ENCODE results near the gene SOX10.
"Not testable (repeated sequence)": the region's sequence is repeated elsewhere in the genome, so short reads cannot be mapped to it uniquely, and the experiment has no call there.

SOX10 gene

GRCh38 chr22:37985751-37986281 lies 1.5 kb upstream of the SOX10 start:
- no peak for DNase-seq (ENCODE audit: low read depth)

GRCh38 chr22:37985050-37985585 lies 763 bp upstream of the SOX10 start:
- no peak for DNase-seq (ENCODE audit: low read depth)

GRCh38 chr22:37982938-37983859 lies 1.2 kb downstream of the SOX10 start:
- DNase-seq (ENCODE audit: low read depth), result no peak

GRCh38 chr22:37982151-37982785 lies 2.1 kb downstream of the SOX10 start:
- no peak for DNase-seq (ENCODE audit: low read depth)

- no peak for DNase-seq (ENCODE audit: low read depth)
These were observed 2.9 kb downstream of the SOX10 start for GRCh38 chr22:37981282-37982011.

GRCh38 chr22:37979782-37980181 lies 4.6 kb downstream of the SOX10 start:
- no peak for DNase-seq (ENCODE audit: low read depth)

GRCh38 chr22:37976547-37976946 lies 7.8 kb downstream of the SOX10 start:
- no peak for DNase-seq (ENCODE audit: low read depth)

GRCh38 chr22:37976022-37976421 lies 8.3 kb downstream of the SOX10 start:
- DNase-seq (ENCODE audit: low read depth), result not testable (repeated sequence)

GRCh38 chr22:37975153-37975552 lies 9.2 kb downstream of the SOX10 start:
- no peak for DNase-seq (ENCODE audit: low read depth)

GRCh38 chr22:37973271-37974170 lies 10.8 kb downstream of the SOX10 start:
- no peak for DNase-seq (ENCODE audit: low read depth)

- DNase-seq (ENCODE audit: low read depth), result no peak
These were observed 11.8 kb downstream of the SOX10 start for GRCh38 chr22:37972527-37972926.

- no peak for DNase-seq (ENCODE audit: low read depth)
These were observed 12.6 kb downstream of the SOX10 start for GRCh38 chr22:37971475-37972434.

GRCh38 chr22:37970864-37971263 lies 13.5 kb downstream of the SOX10 start:
- no peak for DNase-seq (ENCODE audit: low read depth)

- no peak for DNase-seq (ENCODE audit: low read depth)
These were observed 15.7 kb downstream of the SOX10 start for GRCh38 chr22:37968452-37969251.

GRCh38 chr22:37967637-37968451 lies 16.5 kb downstream of the SOX10 start:
- no peak for DNase-seq (ENCODE audit: low read depth)

GRCh38 chr22:37967147-37967546 lies 17.2 kb downstream of the SOX10 start:
- no peak for DNase-seq (ENCODE audit: low read depth)

GRCh38 chr22:37965940-37966664 lies 18.3 kb downstream of the SOX10 start:
- DNase-seq (ENCODE audit: low read depth), result no peak
